GM15510 (cell line): ENCODE data around the gene TENM4.

Experiments
- POLR2A ChIP-seq: IDR thresholded peaks from 3 replicates; pipeline ENCODE4 v1.6.1; 2011; ENCODE audit warnings: borderline replicate concordance; ENCODE audit not compliant: insufficient read length; ENCODE audit errors: extremely low read depth

TENM4 gene

GRCh38 chr11:79028225-79028624, 412.6 kb downstream of the TENM4 start:
- TF ChIP-seq POLR2A = no peak

GRCh38 chr11:79026803-79027445, 413.9 kb downstream of the TENM4 start:
- no peak for TF ChIP-seq POLR2A

- no peak for TF ChIP-seq POLR2A
These were observed 415.2 kb downstream of the TENM4 start for GRCh38 chr11:79025622-79026021.

- no peak for TF ChIP-seq POLR2A
These were observed 415.7 kb downstream of the TENM4 start for GRCh38 chr11:79025097-79025496.

GRCh38 chr11:79022265-79022664, 418.6 kb downstream of the TENM4 start:
- TF ChIP-seq POLR2A = no peak

- no peak for TF ChIP-seq POLR2A
These were observed 419.2 kb downstream of the TENM4 start for GRCh38 chr11:79021601-79022000.

- no peak for TF ChIP-seq POLR2A
These were observed 420.9 kb downstream of the TENM4 start for GRCh38 chr11:79019975-79020374.

GRCh38 chr11:79019277-79019676, 421.6 kb downstream of the TENM4 start:
- TF ChIP-seq POLR2A = no peak

GRCh38 chr11:79018371-79018849, 422.4 kb downstream of the TENM4 start:
- no peak for TF ChIP-seq POLR2A

- no peak for TF ChIP-seq POLR2A
These were observed 423.0 kb downstream of the TENM4 start for GRCh38 chr11:79017811-79018210.

GRCh38 chr11:79013509-79013908, 427.3 kb downstream of the TENM4 start:
- TF ChIP-seq POLR2A = no peak

- no peak for TF ChIP-seq POLR2A
These were observed 429.5 kb downstream of the TENM4 start for GRCh38 chr11:79011357-79011756.

- TF ChIP-seq POLR2A = no peak
These were observed 432.9 kb downstream of the TENM4 start for GRCh38 chr11:79007771-79008402.

- TF ChIP-seq POLR2A = no peak
These were observed 434.0 kb downstream of the TENM4 start for GRCh38 chr11:79006854-79007253.

- TF ChIP-seq POLR2A = no peak
These were observed 444.8 kb downstream of the TENM4 start for GRCh38 chr11:78996007-78996406.

GRCh38 chr11:78995171-78995570, 445.7 kb downstream of the TENM4 start:
- no peak for TF ChIP-seq POLR2A

- TF ChIP-seq POLR2A = no peak
These were observed 446.9 kb downstream of the TENM4 start for GRCh38 chr11:78993802-78994430.

- TF ChIP-seq POLR2A = no peak
These were observed 449.1 kb downstream of the TENM4 start for GRCh38 chr11:78991681-78992080.
